Activated CD8-positive, alpha-beta T cell treated with anti-CD3 and anti-CD28 coated beads for 36 hours (primary cell): ENCODE results near the gene SUPT3H. TPM values are rescaled to one million over a fixed set of nuclear protein-coding genes. Genes with fewer than 3 reads are reported as not detected.

Source experiments
- ATAC-seq: fragments of 200-7000 bp; cut with Tn5 transposase; one replicate; pipeline ENCODE4 v1.10.0; 2021; ENCODE audit warnings: mild to moderate bottlenecking, moderate library complexity
- CTCF ChIA-PET: fragments of 350-600 bp; sonication (Branson Sonifier 250); formaldehyde crosslinking; loops from one replicate; lab custom pipeline; 2021; ENCODE audit warnings: antibody characterized with exemption; lab: Charles Lee
- POLR2A ChIA-PET: fragments of 350-600 bp; sonication (Branson Sonifier 250); formaldehyde crosslinking; loops from one replicate; lab custom pipeline; 2021; ENCODE audit warnings: antibody characterized with exemption; lab: Charles Lee
- DNase-seq: peaks from one replicate; pipeline ENCODE4 v3.0.0-alpha.2; 2020
- H3K27ac Mint-ChIP-seq: one replicate; pipeline ENCODE4 v1.8.0; 2021; ENCODE audit warnings: mild to moderate bottlenecking, mixed read lengths
- H3K27me3 Mint-ChIP-seq: one replicate; pipeline ENCODE4 v1.8.0; 2021; ENCODE audit warnings: mixed read lengths
- H3K36me3 Mint-ChIP-seq: one replicate; pipeline ENCODE4 v1.8.0; 2021; ENCODE audit warnings: low read depth, mixed read lengths
- H3K4me1 Mint-ChIP-seq: one replicate; pipeline ENCODE4 v1.8.0; 2021; ENCODE audit warnings: low read depth, mixed read lengths
- H3K4me3 Mint-ChIP-seq: one replicate; pipeline ENCODE4 v1.8.0; 2021; ENCODE audit warnings: mild to moderate bottlenecking, moderate library complexity, mixed read lengths
- H3K9me3 Mint-ChIP-seq: one replicate; pipeline ENCODE4 v1.8.0; 2021; ENCODE audit warnings: mixed read lengths
- intact Hi-C: fragments of 100-400 bp; cut with micrococcal nuclease; formaldehyde crosslinking; loops from one replicate; pipeline ENCODE4 v1.10.0; 2022
- total RNA-seq, 2 experiments: library from RNA; stranded (reverse); gene quantifications; one replicate each; pipeline ENCODE4 v1.2.3, GENCODE V29; 2021
- TF ChIP-seq, protein P1 (sequence below): fragments of 200-600 bp; IDR thresholded peaks from one replicate; pipeline ENCODE4 v1.8.0; 2022; ENCODE audit warnings: antibody characterized with exemption, mild to moderate bottlenecking

SUPT3H gene
- total RNA-seq, 2 experiments from 2014 or later, result 20.0 to 20.2 TPM

DNA sequence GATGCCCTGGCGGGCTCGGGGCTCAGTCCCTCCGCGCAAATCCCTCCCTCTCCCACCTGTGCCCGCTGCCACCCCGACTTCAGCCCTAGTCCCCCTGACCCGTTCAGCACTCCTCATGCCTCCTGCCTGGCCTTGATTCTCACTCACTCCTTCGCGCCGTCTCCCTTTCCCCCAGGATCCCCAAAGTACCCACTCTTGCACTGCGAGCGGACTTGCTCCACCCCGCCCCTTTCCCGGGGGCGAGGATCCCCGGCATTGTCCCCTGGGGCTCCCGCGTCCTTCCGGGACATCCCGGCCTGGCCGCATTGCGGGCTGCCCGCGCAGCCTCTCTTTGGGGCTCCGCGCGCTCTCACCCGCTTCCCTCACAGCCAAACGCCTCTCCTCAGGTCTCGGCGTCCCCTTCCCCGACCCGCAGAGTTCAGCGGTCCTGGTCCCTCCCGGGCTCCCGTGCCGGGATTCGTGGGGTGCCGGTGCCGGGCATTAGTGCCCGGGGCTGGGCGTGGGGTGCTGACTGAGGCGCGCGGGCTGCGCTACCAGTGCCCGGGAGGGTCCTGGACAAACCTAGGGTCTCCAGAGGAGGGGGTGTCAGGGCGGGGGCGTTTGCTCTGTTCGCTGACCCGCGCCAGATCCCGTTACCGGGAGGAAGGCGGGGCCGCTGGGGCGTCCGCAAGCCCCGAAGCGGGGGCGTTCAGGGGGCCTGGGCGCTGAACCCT lies 45.5 kb upstream of the SUPT3H start:
- peak overlapping the region; percentile 94 for H3K4me3 Mint-ChIP-seq
- intact Hi-C loops, result loop anchor here (5.0 kb wide), 3 partner anchors 64 to 771 kb away; no protein-coding TSS in a partner anchor
- peaks cover 2% of the 10 kb centered on the region for H3K36me3 Mint-ChIP-seq
- H3K4me1 Mint-ChIP-seq, result peaks cover 34% of the 10 kb centered on the region
- DNase-seq (peak; percentile 46), ATAC-seq (no peak)
- no peaks in the 10 kb centered on the region for H3K9me3 Mint-ChIP-seq
- H3K27me3 Mint-ChIP-seq, result no peaks in the 10 kb centered on the region
- H3K27ac Mint-ChIP-seq, result peak overlapping the region; percentile 96
- CTCF ChIA-PET, result no interaction called here
- TF ChIP-seq, protein P1, sequence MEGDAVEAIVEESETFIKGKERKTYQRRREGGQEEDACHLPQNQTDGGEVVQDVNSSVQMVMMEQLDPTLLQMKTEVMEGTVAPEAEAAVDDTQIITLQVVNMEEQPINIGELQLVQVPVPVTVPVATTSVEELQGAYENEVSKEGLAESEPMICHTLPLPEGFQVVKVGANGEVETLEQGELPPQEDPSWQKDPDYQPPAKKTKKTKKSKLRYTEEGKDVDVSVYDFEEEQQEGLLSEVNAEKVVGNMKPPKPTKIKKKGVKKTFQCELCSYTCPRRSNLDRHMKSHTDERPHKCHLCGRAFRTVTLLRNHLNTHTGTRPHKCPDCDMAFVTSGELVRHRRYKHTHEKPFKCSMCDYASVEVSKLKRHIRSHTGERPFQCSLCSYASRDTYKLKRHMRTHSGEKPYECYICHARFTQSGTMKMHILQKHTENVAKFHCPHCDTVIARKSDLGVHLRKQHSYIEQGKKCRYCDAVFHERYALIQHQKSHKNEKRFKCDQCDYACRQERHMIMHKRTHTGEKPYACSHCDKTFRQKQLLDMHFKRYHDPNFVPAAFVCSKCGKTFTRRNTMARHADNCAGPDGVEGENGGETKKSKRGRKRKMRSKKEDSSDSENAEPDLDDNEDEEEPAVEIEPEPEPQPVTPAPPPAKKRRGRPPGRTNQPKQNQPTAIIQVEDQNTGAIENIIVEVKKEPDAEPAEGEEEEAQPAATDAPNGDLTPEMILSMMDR, result no peak
- POLR2A ChIA-PET, result interaction anchor here (0.7 to 2.8 kb wide), 3 partner anchors 55 to 645 kb away, joined by 3 to 7 read pairs (median 4); no protein-coding TSS in a partner anchor

DNA sequence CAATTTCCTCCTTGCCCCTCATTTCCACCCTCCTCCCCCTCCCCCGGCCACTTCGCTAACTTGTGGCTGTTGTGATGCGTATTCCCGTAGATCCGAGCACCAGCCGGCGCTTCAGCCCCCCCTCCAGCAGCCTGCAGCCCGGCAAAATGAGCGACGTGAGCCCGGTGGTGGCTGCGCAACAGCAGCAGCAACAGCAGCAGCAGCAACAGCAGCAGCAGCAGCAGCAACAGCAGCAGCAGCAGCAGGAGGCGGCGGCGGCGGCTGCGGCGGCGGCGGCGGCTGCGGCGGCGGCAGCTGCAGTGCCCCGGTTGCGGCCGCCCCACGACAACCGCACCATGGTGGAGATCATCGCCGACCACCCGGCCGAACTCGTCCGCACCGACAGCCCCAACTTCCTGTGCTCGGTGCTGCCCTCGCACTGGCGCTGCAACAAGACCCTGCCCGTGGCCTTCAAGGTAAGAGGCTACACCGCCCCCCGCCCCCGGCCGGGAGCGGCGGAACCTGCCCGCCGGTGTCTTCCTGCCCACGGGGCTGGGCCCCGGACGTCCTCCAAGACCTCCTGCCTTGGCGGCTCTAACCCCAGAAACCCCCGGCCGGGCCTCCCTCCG lies 44.9 kb upstream of the SUPT3H start:
- ChIA-PET POLR2A (interaction anchor here (1.0 to 3.4 kb wide), 5 partner anchors 8 to 285 kb away, joined by 3 to 20 read pairs (median 4); partner anchors contain the start of gene SUPT3H), CTCF (interaction anchor here (1.4 to 3.6 kb wide), 5 partner anchors 9 to 766 kb away, joined by 3 to 16 read pairs (median 8); no protein-coding TSS in a partner anchor)
- Mint-ChIP-seq H3K4me1 (peaks cover 27% of the 10 kb centered on the region), H3K27me3 (no peaks in the 10 kb centered on the region), H3K27ac (peak overlapping the region; percentile 96), H3K4me3 (peak overlapping the region; percentile 94), H3K9me3 (no peaks in the 10 kb centered on the region), H3K36me3 (peaks cover 2% of the 10 kb centered on the region)
- TF ChIP-seq, protein P1, result no peak
- DNase-seq (peak; percentile 66), ATAC-seq (peak; percentile 31)
- intact Hi-C loops, result loop anchor here (5.0 kb wide), 3 partner anchors 65 to 770 kb away; no protein-coding TSS in a partner anchor

DNA sequence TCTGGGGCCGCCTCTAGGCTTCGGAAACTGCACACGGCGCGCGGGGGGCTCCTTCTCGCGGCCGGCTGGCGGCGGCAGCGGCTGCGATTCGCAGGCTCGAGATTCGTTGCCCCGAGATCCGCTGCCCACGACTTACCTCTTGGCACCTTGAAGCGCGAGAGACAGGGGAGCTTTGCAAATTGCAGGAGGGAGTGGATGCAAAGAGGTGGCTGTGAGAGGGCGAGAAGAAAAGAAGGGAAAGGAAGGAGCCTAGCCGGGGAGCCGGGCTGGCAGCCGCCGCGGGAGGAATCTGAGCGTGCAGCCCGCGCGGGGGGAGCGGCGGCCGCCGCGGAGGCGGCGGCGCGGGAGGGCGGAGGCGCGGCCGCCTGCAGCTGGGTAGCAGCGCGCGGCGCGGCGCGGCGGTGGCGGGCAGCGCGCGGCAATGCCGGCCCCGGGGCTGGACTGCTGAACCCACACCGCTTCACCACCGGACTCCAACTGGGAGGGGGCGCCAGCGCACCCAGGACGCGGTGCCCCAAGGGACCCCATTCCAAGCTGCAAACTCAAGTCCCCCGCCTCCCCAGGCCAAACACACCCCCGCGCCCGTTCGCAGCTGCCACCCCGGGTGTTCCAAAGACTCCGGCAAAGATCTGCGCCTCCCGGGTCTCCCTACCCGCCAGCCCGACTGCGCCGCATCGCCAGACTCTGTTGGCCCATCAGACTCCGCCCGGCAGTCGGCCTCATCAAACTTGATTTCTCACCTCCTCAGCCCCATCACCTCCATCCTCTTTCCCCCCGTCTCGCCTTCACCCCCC lies 44.2 kb upstream of the SUPT3H start:
- Mint-ChIP-seq H3K36me3 (peaks cover 2% of the 10 kb centered on the region), H3K9me3 (no peaks in the 10 kb centered on the region), H3K4me1 (peaks cover 29% of the 10 kb centered on the region), H3K27me3 (no peaks in the 10 kb centered on the region), H3K4me3 (peak overlapping the region; percentile 94), H3K27ac (peak overlapping the region; percentile 95)
- peak; percentile 71 for DNase-seq
- ChIA-PET POLR2A (interaction anchor here (1.0 to 3.4 kb wide), 5 partner anchors 9 to 286 kb away, joined by 3 to 20 read pairs (median 4); partner anchors contain the start of gene SUPT3H), CTCF (interaction anchor here (0.5 to 3.6 kb wide), 9 partner anchors 10 to 766 kb away, joined by 3 to 16 read pairs (median 4); no protein-coding TSS in a partner anchor)
- ATAC-seq, result peak; percentile 25
- intact Hi-C loops, result loop anchor here (5.0 kb wide), 3 partner anchors 65 to 770 kb away; no protein-coding TSS in a partner anchor
- TF ChIP-seq, protein P1, result no peak

DNA sequence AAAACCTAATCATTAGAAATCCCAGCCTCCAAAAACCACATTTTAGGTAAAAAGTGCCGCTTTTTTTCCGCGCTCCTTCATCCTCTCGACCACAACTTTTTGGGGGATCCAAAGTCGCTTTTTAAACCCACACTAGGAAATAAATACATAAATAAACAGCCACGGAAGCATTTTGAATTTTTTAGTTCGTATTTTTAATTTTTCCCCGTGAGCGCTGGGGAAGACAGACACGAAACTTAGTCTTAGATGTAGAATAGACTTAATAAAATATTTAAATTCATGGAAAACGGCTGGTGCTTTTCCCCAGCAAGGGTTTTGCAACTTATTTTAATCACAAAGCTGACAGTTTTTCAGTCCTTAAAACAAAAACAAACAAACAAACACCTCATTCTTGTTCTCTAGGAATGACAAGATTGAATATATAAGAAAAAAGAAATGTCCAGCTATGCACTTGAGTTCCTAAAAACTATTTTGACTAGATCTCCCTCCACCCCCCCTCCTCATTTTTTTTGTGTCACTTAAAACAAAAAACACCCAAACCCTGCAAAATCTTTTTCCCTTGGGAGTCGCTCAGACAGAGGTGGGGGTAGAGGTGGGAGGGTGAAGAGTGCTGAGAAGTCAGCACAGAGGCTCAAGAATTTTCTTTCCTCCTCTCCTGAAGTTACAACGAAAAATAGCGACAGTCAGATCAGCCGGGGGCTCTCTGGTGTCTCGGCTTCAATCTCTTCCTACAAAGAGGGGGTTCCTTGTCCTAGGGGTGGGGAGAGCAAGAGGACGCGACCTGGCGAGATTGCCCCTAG lies 43.4 kb upstream of the SUPT3H start:
- intact Hi-C loops, result loop anchor here (5.0 kb wide), 3 partner anchors 66 to 769 kb away; no protein-coding TSS in a partner anchor
- Mint-ChIP-seq H3K36me3 (peaks cover 2% of the 10 kb centered on the region), H3K4me1 (peaks cover 36% of the 10 kb centered on the region), H3K9me3 (no peaks in the 10 kb centered on the region), H3K27ac (peak overlapping the region; percentile 95), H3K27me3 (no peaks in the 10 kb centered on the region), H3K4me3 (peak overlapping the region; percentile 94)
- DNase-seq, result no peak
- peak; percentile 2 for ATAC-seq
- TF ChIP-seq, protein P1, result no peak
- CTCF ChIA-PET, result interaction anchor here (0.5 to 3.6 kb wide), 12 partner anchors 11 to 765 kb away, joined by 3 to 16 read pairs (median 4); no protein-coding TSS in a partner anchor
- POLR2A ChIA-PET, result interaction anchor here (0.7 to 3.4 kb wide), 4 partner anchors 24 to 488 kb away, joined by 3 to 20 read pairs (median 5); partner anchors contain the start of gene SUPT3H
